Liver (tissue), 9 donors: ENCODE results near the gene ACBD7. TPM values are rescaled to one million over a fixed set of nuclear protein-coding genes. Genes with fewer than 3 reads are reported as not detected.

Experiments used
- DNase-seq: peaks from one replicate; pipeline ENCODE4 v3.0.0-alpha.2; 2017; ENCODE audit warnings: low spot score
- H3K27ac ChIP-seq, 2 donors: one replicate each; pipeline ENCODE4 v1.7.0; 2013; ENCODE audit warnings: inconsistent platforms in 2 of 2, low read length in 2 of 2, control low read depth in 1 of 2, low read depth in 1 of 2, mild to moderate bottlenecking in 1 of 2
- H3K27me3 ChIP-seq, 4 donors: one replicate each; pipeline versions ENCODE4 v1.6.1 to v1.7.0; 2013; ENCODE audit warnings: low read length in 3 of 4, inconsistent platforms in 1 of 4, mild to moderate bottlenecking in 1 of 4, moderate library complexity in 1 of 4; ENCODE audit not compliant: control insufficient read depth in 4 of 4, insufficient read depth in 4 of 4
- H3K36me3 ChIP-seq, 4 donors: one replicate each; pipeline versions ENCODE4 v1.6.1 to v1.7.0; 2013; ENCODE audit warnings: low read length in 3 of 4, mild to moderate bottlenecking in 3 of 4, low read depth in 1 of 4, moderate library complexity in 1 of 4; ENCODE audit not compliant: control insufficient read depth in 4 of 4, insufficient read depth in 3 of 4
- H3K4me1 ChIP-seq, 4 donors: one replicate each; pipeline versions ENCODE4 v1.6.1 to v1.7.0; 2013; ENCODE audit warnings: low read length in 3 of 4, mild to moderate bottlenecking in 3 of 4, moderate library complexity in 1 of 4; ENCODE audit not compliant: control insufficient read depth in 4 of 4, insufficient read depth in 4 of 4
- H3K4me3 ChIP-seq, 3 donors: one replicate each; pipeline versions ENCODE4 v1.6.1 to v1.7.0; 2013; ENCODE audit warnings: low read length in 3 of 3, control low read depth in 1 of 3, low read depth in 1 of 3, mild to moderate bottlenecking in 1 of 3
- H3K9ac ChIP-seq, 2 donors: one replicate each; pipeline ENCODE4 v1.7.0; 2013; ENCODE audit warnings: low read length in 2 of 2, mild to moderate bottlenecking in 2 of 2, moderate library complexity in 2 of 2, control low read depth in 1 of 2, low read depth in 1 of 2
- H3K9me3 ChIP-seq, 4 donors: one replicate each; pipeline versions ENCODE4 v1.6.1 to v1.7.0; 2013; ENCODE audit warnings: low read length in 3 of 4; ENCODE audit not compliant: control insufficient read depth in 4 of 4
- CTCF ChIP-seq: fragments of 150-350 bp; IDR thresholded peaks from 2 replicates; pipeline ENCODE4 v1.5.1; 2017; ENCODE audit warnings: improper control_type of control experiment, low read depth, low read length; ENCODE audit not compliant: missing input control
- HNF4A ChIP-seq, 2 donors: conservative IDR thresholded peaks; 2 replicates each; pipeline ENCODE4 v1.6.1; 2016; ENCODE audit warnings: antibody characterized with exemption in 2 of 2, mild to moderate bottlenecking in 2 of 2
- NR2F2 ChIP-seq: IDR thresholded peaks from 2 replicates; pipeline ENCODE4 v1.6.1; 2016; ENCODE audit warnings: antibody characterized with exemption
- RAD21 ChIP-seq, 2 donors: IDR thresholded peaks; 2 replicates each; pipeline ENCODE4 v1.6.1; 2016; ENCODE audit warnings: antibody characterized with exemption in 2 of 2, mild to moderate bottlenecking in 2 of 2
- RXRA ChIP-seq, 2 donors: IDR thresholded peaks; 2 replicates each; pipeline ENCODE4 v1.6.1; 2017 to 2018; ENCODE audit warnings: antibody characterized with exemption in 2 of 2, mild to moderate bottlenecking in 1 of 2
- SP1 ChIP-seq: IDR thresholded peaks from 2 replicates; pipeline ENCODE4 v1.6.1; 2018; ENCODE audit warnings: antibody characterized with exemption, mild to moderate bottlenecking
- TAF1 ChIP-seq: conservative IDR thresholded peaks from 2 replicates; pipeline ENCODE4 v1.6.1; 2016; ENCODE audit warnings: antibody characterized with exemption, mild to moderate bottlenecking
- ZBTB33 ChIP-seq: IDR thresholded peaks from 2 replicates; pipeline ENCODE4 v1.6.1; 2016; ENCODE audit warnings: antibody characterized with exemption
- WGBS: extraction: QIAGEN DNeasy Blood & Tissue Kit; methylation state at CpG from one replicate; pipeline ENCODE4 v1.1.7; 2013; 5-methylcytosine and 5-hydroxymethylcytosine counted together
- polyA plus RNA-seq, 2 donors: library from polyadenylated mRNA; stranded (reverse) in 1 of 2; unstranded in 1 of 2; fragments of 200-250 nt in 1 of 2; fragments of >200 nt in 1 of 2; fragmentation: Nextera tagmentation in 1 of 2; extraction: Ambion mirVana in 1 of 2; gene quantifications; one replicate each; pipeline versions ENCODE4 v1.2.1 to v1.2.3, GENCODE V29; 2013 to 2015
- total RNA-seq, 2 donors: library from RNA; depleted of rRNA; stranded (reverse); fragments of >200 nt; gene quantifications; one replicate each; pipeline ENCODE4 v1.2.3, GENCODE V29; 2014
- donor health status: healthy.
- donor health status: healthy.
- donor health status: healthy.
- donor health status: healthy.
- donor health status: healthy.

ACBD7 gene
- total and polyA plus RNA-seq, 4 donors, result 0.13 to 0.37 TPM; not detected in 2

- TF ChIP-seq CTCF (no peak), ZBTB33 (peak; percentile 31)
Measured at GRCh38 chr10:15137036-15137359, 48.4 kb upstream of the ACBD7 start (continued).

- no peak overlapping the region for H3K27ac ChIP-seq
- peaks cover 0 to 5% (median 2%) of the 10 kb centered on the region in 4 donors for H3K4me1 ChIP-seq
- H3K9me3 ChIP-seq, result no peaks in the 10 kb centered on the region
- H3K4me3 ChIP-seq, result no peak overlapping the region
- peaks cover 10 to 30% (median 18%) of the 10 kb centered on the region in 4 donors for H3K36me3 ChIP-seq
- no peak for DNase-seq
- WGBS, result 90% methylated on average over 11 of the region's 11 CpGs
- TF ChIP-seq RXRA (IDR thresholded peaks at IDR 0.05), result no peak
- TF ChIP-seq NR2F2, result no peak
- TF ChIP-seq TAF1, result no peak
- no peak for TF ChIP-seq HNF4A (conservative IDR thresholded peaks at IDR 0.05)
- no peak for TF ChIP-seq CTCF
- TF ChIP-seq ZBTB33, result no peak
- no peak for TF ChIP-seq SP1
- no peaks in the 10 kb centered on the region for H3K27me3 ChIP-seq
- no peak overlapping the region for H3K9ac ChIP-seq
Measured at GRCh38 chr10:15136129-15137035, 47.8 kb upstream of the ACBD7 start.

GRCh38 chr10:15131330-15131729 is 42.8 kb upstream of the ACBD7 start:
- no peak for DNase-seq
- H3K9me3 ChIP-seq, result no peaks in the 10 kb centered on the region
- no peak for TF ChIP-seq NR2F2
- TF ChIP-seq ZBTB33, result no peak
- no peak for TF ChIP-seq RAD21 (IDR thresholded peaks at IDR 0.05)
- TF ChIP-seq SP1, result no peak
- no peak for TF ChIP-seq RXRA (IDR thresholded peaks at IDR 0.05)
- H3K27me3 ChIP-seq, result no peaks in the 10 kb centered on the region
- H3K4me3 ChIP-seq, result no peak overlapping the region
- no peak overlapping the region for H3K27ac ChIP-seq
- no peaks in the 10 kb centered on the region for H3K4me1 ChIP-seq
- WGBS, result 98% methylated on average over 5 of the region's 5 CpGs
- H3K36me3 ChIP-seq, result peaks cover 8 to 29% (median 27%) of the 10 kb centered on the region in 4 donors
- no peak overlapping the region for H3K9ac ChIP-seq
